Left kidney (tissue), 2 donors: ENCODE measurements around the gene CYSTM1. TPM values are rescaled to one million over a fixed set of nuclear protein-coding genes. Genes with fewer than 3 reads are reported as not detected.
"Not testable (repeated sequence)": the region's sequence is repeated elsewhere in the genome, so short reads cannot be mapped to it uniquely, and the experiment has no call there.

Source experiments
- DNase-seq: peaks from one replicate; pipeline ENCODE4 v3.0.0-alpha.2; 2013
- polyA plus RNA-seq: library from polyadenylated mRNA; unstranded; fragments of 120-200 nt; gene quantifications from one replicate; pipeline ENCODE4 v1.2.1, GENCODE V29; 2013; ENCODE audit not compliant: insufficient read length

The CYSTM1 gene
- polyA plus RNA-seq, 1 donor, result 54.2 TPM

DNA sequence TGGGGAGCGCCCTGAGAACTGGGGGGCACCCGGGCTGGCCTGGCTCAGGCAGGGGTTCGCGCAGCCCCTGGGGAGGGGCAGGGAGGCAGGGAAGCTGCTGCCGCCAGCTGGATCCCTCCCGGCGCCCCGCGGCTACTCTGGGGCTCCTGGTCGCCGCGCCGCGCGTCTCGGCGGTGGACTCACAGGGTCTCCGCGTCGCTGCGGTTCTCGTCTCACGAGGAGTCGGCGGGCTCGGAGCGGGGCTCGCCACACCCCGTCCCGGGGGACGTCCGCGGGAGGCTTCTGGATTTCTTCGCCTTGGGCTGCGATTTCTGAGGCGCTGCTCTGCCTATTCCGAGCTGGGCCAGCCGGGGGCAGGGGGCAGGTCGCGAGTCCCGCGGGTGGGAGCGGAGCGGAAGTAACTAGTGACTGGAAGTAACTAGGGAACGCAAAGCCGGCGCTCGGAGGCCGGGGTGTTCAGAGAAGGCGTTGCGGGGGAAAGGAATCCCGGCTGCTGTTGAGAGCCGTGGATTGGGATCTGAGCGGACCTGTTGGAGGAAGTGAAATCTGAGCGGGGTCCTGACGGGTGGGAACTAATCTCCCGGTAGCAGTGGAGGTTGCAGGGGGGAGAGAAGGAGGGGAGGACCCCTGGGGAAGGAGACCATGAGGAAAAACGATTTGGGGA is 511 bp downstream of the CYSTM1 start:
- DNase-seq, result peak; percentile 68

DNA sequence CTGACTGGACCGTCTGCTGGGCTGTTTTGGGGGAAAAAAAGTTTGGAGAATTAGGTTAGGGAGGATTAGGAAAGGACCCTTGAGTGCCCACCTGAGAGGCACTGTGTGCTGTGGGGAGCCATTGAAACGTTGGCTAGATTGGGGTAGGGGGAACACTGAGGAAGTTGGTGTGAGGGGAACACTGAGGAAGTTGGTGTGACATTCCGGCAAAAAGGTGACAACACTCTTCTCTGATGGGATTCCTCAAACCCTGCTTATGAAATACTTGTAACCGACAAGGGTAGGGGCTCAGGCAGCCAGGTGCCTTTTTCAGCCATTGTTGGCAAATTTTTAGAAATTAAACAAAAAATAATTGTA is 1.0 kb downstream of the CYSTM1 start:
- no peak for DNase-seq

DNA sequence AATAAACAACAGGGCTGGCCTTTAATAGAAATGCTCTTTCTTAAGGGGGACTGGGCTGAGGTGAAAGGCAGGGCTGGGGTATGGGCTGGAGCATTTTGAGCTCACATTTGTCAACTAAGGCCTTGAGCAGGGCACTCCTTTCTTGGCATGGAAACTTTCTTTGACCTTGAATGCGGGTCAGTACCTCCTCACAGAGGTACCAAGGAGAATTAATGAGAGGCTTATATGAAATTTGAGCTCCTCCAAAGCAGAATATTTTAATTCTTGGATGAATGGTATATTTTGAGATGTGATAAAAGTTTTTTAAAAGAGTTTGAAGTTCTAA is 3.1 kb downstream of the CYSTM1 start:
- DNase-seq, result no peak

DNA sequence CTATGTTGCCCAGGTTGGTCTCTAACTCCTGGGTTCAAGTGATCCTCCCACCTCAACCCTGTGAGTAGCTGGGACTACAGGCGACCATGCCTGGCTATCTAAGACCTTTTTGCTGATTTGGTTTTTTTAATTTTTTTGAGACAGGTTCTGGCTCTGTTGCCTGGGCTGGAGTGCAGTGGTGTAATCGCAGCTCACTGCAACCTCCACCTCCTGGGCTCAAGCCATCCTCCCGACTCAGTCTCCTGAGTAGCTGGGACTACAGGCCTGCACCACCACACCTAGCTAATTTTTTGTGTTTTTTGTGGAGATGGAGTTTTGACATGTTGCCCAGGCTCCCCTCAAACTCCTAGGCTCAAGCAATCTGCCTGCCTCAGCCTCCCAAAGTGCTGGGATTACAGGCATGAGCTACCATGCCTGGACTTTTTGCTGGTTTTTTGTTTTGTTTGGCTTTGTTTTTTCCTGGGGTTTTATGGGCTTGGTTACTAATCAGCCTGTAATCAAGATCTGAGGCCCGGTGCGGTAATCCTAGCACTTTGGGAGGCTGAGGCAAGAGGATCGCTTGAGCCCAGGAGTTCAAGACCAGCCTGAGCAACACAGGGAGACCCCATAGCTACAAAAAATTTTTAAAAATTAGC is 3.6 kb downstream of the CYSTM1 start:
- DNase-seq, result no peak

DNA sequence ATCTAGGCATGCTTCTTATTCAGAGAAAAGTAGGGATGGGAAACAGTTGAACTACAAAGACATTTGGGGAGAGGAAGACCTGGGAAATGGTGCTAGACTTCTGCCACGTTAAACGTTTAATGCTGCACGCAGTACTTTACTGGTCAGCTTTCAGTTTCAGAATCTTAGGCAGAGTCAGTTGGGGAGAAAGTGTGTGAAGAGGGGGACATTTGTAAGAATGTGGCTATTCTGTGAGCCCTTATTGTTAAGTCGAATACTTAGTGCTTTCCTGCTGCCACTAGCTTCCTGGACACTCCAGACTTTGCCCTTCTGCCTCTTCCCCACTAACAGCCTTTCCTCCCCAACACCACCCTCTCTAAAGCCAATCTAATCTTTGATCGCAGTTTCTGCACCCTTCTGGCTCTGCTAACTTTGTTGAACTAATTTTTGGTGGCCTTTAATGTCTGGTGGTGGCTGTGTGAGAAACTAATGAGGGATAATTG is 6.1 kb downstream of the CYSTM1 start:
- DNase-seq, result no peak

DNA sequence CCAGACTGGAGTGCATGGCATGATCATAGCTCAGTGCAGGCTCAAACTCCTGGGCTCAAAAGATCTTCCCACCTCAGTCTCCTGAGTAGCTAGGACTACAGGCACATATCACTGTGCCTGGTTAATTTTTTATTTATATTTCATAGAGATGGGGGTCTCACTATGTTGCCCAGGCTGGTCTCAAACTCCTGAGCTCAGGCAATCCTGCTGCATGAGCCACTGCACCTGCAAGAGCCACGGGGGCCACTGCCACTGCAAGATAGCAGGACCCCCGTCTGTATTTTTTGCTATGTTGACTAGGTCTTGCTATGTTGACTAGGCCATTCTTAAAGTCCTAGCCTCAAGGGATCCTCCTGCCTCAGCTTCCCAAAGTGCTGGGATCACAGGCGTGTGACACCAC is 6.5 kb downstream of the CYSTM1 start:
- DNase-seq, result no peak

DNA sequence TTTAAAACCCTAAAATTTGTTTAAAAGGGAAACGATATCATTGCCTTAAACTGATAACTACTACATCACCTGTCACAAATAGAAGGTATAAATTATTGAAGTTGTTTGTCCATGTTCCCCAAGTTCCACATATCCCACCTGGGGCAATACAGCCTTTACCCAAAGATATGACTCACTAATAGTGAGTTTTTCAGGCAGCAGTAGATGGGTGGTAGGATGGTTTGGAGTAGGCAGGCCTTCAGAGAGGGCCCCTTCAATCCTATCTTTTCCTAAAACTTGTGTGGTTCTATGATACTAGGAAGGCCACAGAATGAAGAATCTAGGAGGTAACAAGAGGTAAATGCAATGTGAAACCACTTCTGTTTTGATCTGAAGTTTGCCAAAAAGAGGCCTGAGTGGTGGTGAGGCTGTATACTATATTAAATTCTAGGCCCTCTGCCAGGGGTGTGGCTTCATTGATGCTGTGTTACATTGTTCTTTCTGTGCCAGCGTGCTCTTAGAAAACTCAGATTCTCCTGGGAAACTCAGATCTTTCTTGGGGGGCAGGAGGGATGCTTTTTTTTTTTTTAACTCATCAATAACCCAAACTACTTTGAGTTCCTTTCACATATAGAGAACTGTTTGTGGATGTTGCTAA is 7.2 kb downstream of the CYSTM1 start:
- DNase-seq, result no peak

DNA sequence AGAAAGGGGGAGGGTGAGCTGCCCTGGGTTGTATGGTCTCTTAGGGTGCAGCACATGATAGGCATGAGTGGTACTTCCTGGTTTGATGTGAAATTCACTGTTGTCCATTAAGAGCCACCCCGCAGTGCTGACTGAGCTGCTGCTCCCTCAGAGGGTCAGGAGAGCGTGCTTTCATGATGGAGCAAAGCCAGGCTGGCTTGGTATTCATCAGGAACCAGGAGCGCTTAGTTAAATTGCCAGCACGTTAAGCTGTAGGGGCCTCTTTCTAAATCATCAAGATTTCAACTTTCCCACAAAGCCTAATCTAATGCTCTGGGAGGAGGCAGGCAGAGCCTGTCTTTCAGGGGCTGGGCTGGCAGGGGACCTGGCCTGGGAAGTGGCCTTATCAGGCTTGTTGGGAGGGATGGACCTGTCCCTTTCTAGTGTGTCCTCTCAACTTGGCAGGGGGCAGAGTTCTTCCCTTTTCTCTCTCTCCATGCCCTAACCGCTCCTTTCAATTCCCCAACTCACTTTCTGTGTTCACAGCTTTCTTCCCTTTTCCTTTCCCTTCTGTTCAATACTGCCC is 7.9 kb downstream of the CYSTM1 start:
- no peak for DNase-seq

DNA sequence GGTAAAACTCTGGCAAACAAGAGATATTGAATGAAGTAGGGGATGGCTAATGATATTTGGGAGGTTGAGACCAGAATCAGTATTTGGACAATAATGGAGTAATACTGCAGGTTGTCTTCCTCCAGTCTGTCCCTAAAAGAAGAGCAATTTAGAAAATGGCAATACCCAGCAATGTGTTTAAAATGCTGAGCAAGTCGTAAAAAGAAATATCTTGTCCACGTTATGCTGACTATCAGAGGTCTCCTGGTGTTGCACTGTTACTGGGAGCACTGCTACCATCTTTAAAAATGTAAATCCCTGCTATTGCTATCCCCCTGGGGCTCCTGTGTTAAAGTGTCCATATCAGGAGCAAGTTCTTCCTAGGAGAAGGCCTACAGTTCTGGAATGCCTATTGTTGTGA is 10.4 kb downstream of the CYSTM1 start:
- no peak for DNase-seq

DNA sequence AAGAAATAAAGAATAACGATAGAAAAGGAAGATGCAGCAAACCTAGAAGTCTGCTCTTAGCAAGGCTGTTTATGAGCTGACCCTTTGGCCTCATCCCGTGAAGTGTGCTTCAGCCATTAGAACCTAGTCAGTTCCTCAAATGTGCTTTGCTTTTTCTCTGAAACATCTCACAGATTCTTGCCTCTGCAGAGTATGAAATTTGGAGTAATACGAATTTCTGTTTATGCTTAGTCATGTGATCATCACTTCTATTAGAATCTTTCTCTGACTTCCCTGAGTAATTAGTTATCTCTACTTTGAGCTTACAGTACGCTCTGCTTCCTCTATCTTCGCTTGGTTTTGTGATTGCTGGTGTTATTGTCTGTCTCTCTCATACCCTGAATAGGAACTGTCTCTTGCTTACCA is 11.3 kb downstream of the CYSTM1 start:
- no peak for DNase-seq

DNA sequence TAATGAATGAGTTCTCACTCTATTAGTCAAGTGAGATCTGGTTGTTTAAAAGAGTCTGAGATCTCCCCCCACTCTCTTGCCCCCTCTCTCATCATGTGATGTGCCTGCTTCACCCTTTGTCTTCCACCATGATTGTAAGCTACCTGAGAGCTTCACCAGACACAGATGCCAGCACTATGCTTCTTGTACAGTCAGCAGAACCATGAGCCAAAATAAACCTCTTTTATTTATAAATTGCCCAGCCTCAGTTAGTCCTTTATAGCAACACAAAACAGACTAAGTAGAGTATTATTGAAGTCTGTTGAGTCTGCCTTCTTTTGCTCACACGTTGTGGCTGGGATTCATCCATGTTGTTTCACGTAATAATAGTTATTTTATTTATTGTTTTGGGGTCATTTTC is 14.3 kb downstream of the CYSTM1 start:
- no peak for DNase-seq

DNA sequence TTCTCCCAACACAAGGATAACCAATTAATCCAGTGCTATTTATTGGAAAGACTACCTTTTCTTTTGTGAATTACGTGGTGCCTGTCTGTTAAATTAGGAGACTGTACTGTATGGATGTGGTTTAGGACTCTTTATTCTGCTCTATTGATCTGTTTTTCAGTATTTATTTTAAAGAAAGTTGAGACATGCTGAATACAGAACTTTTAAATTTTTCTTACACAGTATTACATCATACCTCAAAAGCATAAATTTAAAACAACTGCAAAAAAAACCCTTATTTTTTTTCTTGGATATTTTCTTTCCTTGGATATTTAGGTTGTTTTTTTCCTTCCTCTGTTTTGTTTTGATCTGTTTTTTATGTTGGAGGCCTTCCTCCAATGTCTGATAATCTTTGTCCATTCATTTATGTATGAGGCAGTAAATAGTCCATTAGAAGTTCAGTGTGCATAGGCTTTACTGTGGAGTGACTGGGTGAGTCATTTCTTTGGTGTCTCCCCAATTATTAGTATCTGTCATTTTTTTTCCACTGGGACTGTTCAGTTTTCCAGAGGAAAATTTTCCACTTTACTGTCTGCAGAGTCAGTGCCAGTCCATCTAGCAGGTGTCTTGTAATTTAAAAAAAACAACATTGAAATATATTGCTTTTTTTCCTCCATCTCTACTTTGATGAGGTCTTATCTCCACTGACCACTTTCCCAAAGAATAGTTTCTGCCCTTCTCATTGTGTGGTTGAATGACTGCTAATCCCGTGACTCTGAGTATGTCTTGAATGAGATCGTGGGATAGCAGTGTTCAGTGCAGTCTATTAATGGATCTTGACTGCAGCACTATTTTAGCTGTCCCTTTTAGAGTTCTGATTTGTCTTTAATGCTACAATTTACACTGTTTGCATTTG is 15.2 kb downstream of the CYSTM1 start:
- no peak for DNase-seq

DNA sequence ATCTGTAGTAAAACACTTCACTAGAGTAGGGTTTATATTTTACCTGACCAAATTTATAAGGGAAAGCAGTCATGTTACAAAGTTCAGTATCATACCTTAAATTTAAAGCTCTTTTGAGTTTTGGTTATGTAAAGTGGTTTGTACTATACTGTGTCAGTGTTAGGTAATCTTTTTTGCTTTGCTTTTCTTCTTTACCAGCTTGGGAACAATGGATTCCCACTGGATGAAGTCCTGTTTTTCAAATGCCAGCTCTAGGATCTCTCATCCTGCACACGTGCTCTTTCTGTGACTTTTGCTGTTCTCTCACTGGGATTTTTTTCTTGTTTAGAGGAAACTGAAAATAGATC is 15.9 kb downstream of the CYSTM1 start:
- no peak for DNase-seq

DNA sequence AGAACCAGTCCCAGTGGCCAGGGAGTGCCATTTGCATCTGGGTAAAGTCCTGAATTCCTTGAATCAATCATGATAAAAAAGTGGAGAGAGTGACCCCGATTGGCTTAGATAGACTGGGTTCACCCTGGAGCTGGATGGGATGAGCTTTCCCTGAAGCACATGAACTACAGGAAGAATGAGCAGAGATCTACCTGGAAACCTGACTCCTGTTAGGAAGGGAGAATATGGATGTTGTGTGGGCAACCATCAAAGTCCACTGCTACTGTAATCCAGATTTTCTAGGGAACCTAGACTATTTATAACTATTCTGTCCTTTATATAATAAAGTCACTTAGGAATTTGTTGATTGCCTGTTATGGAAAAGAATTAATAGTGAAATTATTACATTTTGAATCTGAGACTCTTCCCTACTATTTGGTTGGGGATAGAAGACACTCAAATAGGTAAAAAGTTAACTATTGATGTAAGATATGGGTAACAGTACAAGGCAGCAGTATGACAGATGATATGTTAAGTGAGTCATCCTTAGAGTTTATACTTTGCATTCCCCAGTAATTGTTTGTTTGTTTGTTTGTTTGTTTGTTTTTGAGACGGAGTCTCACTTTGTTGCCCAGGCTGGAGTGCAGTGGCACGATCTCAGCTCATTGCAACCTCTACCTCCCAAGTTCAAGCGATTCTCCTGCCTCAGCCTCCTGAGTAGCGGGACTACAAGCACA is 17.9 kb downstream of the CYSTM1 start:
- DNase-seq, result no peak

DNA sequence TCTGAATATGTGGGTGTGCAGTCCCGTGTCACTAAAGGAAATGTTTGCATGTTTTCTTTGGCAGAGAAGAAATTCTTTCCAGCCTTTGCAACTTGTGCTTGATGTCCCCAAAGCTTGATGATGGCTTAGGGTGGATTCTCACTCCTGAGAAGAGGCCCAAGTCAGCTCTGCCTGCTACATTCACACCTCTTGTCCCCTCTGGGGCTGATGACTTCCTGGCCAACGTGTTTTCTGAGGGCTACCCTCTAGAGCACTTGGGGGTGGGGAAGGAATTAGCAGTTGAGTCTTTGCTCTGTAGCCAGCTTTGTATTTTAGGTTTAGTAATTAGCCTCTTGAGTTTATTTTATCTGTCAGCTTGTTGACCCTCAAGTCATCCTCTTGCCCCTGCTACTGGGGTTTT is 19.7 kb downstream of the CYSTM1 start:
- no peak for DNase-seq

DNA sequence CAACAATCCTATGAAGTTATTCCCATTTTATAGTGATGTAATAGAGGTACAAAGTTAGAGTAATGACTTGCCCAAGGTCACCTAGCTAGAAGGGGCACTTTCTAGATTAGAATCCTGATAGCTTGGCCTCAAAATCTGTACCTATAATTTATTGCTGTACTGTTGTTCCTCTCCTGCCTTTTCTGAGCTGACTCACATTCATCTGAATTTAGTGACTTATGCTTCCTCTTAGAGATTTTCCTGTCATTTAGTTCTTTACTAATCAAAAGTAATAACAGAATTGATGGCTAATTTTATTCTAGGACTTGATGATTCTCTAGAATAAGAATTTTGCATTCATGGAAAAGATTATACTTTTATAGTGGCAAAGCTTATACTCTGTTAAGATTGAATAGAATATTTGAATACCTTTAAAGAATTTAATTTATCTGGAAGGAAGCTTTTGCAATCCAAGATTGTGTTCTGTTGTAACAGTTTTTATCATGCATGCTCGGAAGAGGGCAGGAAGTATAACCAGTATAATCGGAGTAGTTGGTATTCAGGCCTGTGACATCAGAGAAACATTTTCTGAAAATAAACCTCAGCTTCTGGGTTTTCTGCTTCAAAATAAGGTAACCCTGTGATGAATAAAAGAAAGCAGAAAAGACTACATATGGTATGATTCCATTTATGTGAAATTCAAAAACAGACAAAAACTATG is 21.3 kb downstream of the CYSTM1 start:
- no peak for DNase-seq

DNA sequence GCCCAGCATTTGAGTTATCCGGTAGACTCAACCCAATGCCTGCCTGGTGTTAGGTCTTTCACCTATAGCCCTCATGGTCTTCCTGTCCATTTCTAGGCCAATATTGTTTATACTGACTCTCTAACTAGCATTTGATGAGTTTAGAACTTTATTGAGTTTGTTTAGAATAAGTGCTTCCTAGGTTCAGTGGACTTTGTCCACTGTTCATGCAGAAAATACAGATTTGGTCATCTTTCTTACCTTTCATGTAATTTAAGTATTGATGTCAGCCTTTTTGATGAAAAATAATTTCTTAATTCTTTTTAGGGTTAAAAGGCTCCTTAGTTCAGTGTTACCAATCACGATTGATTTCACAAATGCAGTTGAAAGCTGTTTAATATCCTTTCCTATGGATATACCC is 22.0 kb downstream of the CYSTM1 start:
- DNase-seq, result no peak

DNA sequence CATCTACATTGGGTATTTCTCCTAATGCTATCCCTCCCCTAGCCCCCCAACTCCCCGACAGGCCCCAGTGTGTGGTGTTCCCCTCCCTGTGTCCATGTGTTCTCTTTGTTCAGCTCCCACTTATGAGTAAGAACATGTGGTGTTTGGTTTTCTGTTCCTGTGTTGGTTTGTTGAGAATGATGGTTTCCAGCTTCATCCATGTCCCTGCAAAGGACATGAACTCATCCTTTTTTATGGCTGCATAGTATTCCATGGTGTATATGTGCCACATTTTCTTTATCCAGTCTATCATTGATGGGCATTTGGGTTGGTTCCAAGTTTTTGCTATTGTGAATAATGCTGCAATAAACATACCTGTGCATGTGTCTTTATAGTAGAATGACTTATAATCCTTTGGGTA is 23.9 kb downstream of the CYSTM1 start:
- DNase-seq, result not testable (repeated sequence)

DNA sequence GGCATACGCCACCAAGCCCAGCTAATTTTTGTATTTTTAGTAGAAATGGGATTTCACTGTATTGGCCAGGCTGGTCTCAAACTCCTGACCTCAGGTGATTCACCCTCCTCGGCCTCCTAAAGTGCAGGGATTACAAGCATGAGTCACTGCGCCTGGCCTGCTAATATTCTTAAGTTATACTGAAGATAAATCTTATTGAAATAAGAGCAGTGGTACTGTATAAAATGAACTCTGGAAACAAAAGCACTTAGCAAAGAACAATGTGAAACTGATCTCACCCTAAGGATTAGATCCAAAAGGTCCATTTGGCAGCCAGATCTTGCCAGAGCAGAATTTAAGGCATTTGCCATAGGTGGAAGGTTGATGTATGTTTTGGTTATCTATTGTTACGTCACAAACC is 27.1 kb downstream of the CYSTM1 start:
- no peak for DNase-seq

DNA sequence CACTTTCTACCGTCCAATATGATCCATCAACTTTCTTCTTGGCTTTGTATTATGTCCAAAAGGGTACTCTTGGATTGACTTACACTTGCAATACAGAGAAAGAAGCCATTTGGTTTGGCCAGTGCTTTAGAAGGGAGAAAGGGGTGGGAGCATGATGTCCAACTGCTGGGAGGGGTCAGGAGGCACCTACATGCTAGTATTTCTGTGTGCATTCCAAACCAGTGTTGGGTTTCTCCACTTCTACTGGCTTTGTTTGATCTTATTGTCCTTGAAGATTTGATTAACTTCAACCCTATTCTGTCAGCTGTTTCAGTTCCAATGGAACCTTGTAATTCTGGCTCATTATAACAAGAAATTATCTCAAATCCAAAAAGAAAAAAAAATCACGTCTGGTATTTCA is 27.6 kb downstream of the CYSTM1 start:
- no peak for DNase-seq

DNA sequence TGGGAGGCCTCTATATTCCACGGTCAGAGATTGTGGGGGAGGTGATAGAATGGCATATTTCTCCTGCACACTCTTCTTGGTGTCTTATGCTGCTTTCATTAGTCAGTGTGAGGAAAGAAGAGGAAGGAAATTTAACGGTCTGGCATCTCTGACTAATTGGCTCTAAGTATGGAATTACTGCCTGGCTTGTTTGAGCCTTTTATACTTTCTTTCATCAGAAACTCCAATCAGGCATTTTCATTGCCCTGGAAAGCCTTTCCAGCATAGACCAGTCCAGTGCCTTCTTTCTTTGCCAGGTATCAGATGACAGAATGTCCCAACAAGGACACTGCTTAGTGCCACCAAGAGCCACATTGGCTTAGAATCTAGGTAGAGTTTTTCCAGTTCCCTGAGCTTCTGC is 30.2 kb downstream of the CYSTM1 start:
- no peak for DNase-seq
